HG03175 (cell line): ENCODE measurements around the gene CACNA1D.
A peak's percentile ranks its signal among the peaks of the same experiment; 100 is the strongest.

ENCODE experiments used
- ATAC-seq: cut with Tn5 transposase; IDR thresholded peaks from one replicate; pipeline ENCODE4 v1.9.1; 2021; ENCODE audit warnings: mild to moderate bottlenecking, moderate library complexity; ENCODE audit not compliant: unreplicated experiment

The CACNA1D gene

GRCh38 chr3:53495146-53495519, 722 bp downstream of the CACNA1D start:
- no peak for ATAC-seq

- ATAC-seq = no peak
Observed at GRCh38 chr3:53495520-53496391, 1.3 kb downstream of the CACNA1D start.

- ATAC-seq = no peak
Observed at GRCh38 chr3:53496392-53496670, 1.9 kb downstream of the CACNA1D start.

- ATAC-seq = no peak
Observed at GRCh38 chr3:53496984-53497383, 2.6 kb downstream of the CACNA1D start.

GRCh38 chr3:53498806-53499641, 4.6 kb downstream of the CACNA1D start:
- ATAC-seq = no peak

GRCh38 chr3:53500165-53500777, 5.9 kb downstream of the CACNA1D start:
- ATAC-seq = no peak

- no peak for ATAC-seq
Observed at GRCh38 chr3:53501178-53501577, 6.8 kb downstream of the CACNA1D start.

- no peak for ATAC-seq
Observed at GRCh38 chr3:53502737-53503136, 8.3 kb downstream of the CACNA1D start.

- ATAC-seq = no peak
Observed at GRCh38 chr3:53503195-53503594, 8.8 kb downstream of the CACNA1D start.

- no peak for ATAC-seq
Observed at GRCh38 chr3:53506110-53506762, 11.8 kb downstream of the CACNA1D start.

- no peak for ATAC-seq
Observed at GRCh38 chr3:53506763-53507145, 12.3 kb downstream of the CACNA1D start.

- ATAC-seq = no peak
Observed at GRCh38 chr3:53509494-53509893, 15.1 kb downstream of the CACNA1D start.

- no peak for ATAC-seq
Observed at GRCh38 chr3:53510508-53510907, 16.1 kb downstream of the CACNA1D start.

- ATAC-seq = no peak
Observed at GRCh38 chr3:53511246-53511645, 16.8 kb downstream of the CACNA1D start.

- ATAC-seq = peak; percentile 37
Observed at GRCh38 chr3:53513556-53514190, 19.3 kb downstream of the CACNA1D start.

- no peak for ATAC-seq
Observed at GRCh38 chr3:53516339-53516738, 21.9 kb downstream of the CACNA1D start.

- no peak for ATAC-seq
Observed at GRCh38 chr3:53518495-53518981, 24.1 kb downstream of the CACNA1D start.

- no peak for ATAC-seq
Observed at GRCh38 chr3:53519065-53519709, 24.8 kb downstream of the CACNA1D start.

GRCh38 chr3:53523346-53523745, 28.9 kb downstream of the CACNA1D start:
- no peak for ATAC-seq

- ATAC-seq = no peak
Observed at GRCh38 chr3:53524566-53524965, 30.2 kb downstream of the CACNA1D start.
